ENCODE measurements around the gene MEN1.

- TF ChIP-seq CTCF (tag by site-specific recombination; IDR thresholded peaks at IDR 0.05) (no peak), ZNF629 (tag by site-specific recombination; IDR thresholded peaks at IDR 0.05) (no peak), PATZ1 (tag by site-specific recombination; IDR thresholded peaks at IDR 0.05) (no peak), PBX3 (CRISPR knock-in tag; IDR thresholded peaks at IDR 0.05) (no peak), YY1 (tag by site-specific recombination; IDR thresholded peaks at IDR 0.05) (no peak)
Observed at GRCh38 chr11:64764040-64764611, 46.2 kb downstream of the MEN1 start.

All from HEK293 (cell line).